Esophagus mucosa (tissue), 1 donor: ENCODE results near the gene AGTPBP1. TPM values are rescaled to one million over a fixed set of nuclear protein-coding genes. Genes with fewer than 3 reads are reported as not detected.

ENCODE experiments used
- total RNA-seq: library from RNA; stranded (reverse); gene quantifications from one replicate; pipeline ENCODE4 v1.2.4, GENCODE V29; 2023
- donor health status: DM: yes; HTN: yes; CAD: no.

AGTPBP1 gene
- total RNA-seq, 1 donor from 2014 or later: 10.3 TPM

Other genes with a start within 250 kb of the AGTPBP1 start
- 17.3 TPM for gene NAA35, start 199.2 kb upstream of the AGTPBP1 start, total RNA-seq